H1 (cell line): ENCODE measurements around the gene SURF4. TPM values are rescaled to one million over a fixed set of nuclear protein-coding genes. Genes with fewer than 3 reads are reported as not detected.

Source experiments
- MAX ChIP-seq: IDR thresholded peaks from 2 replicates; pipeline ENCODE4 v1.6.1; 2012; ENCODE audit warnings: inconsistent platforms
- SIN3A ChIP-seq, 2 experiments: IDR thresholded peaks in 1 of 2; conservative IDR thresholded peaks in 1 of 2; 2 replicates each; pipeline ENCODE4 v1.6.1; 2011 to 2012; ENCODE audit warnings: low read length in 2 of 2, improper control_type of control experiment in 1 of 2, low read depth in 1 of 2, mild to moderate bottlenecking in 1 of 2
- polyA plus RNA-seq, 7 experiments: library from polyadenylated mRNA; depleted of rRNA in 3 of 7; stranded (reverse) in 5 of 7; unstranded in 2 of 7; fragments of >200 nt in 5 of 7; fragments of 200-250 nt in 2 of 7; gene quantifications; 1 replicate in 5 of 7; 2 replicates in 1 of 7; 4 replicates in 1 of 7; pipeline versions ENCODE4 v1.2.1 to v1.2.3, GENCODE V29; 2011 to 2013; ENCODE audit warnings: missing spikeins in 2 of 7, mixed read lengths in 2 of 7
- total RNA-seq: library from RNA; stranded (reverse); fragmentation: NEBNext Ultra II Directional; extraction: Animal tissue kit (Norgen Biotek cat#: 25700); gene quantifications from 2 replicates; pipeline ENCODE4 v1.2.1, GENCODE V29; 2021

Gene SURF4
- total and polyA plus RNA-seq, 2 of the 8 experiments (the other 6 are each of a cell fraction or from before 2014, with no cell fraction given) = 176 to 182 TPM

- TF ChIP-seq MAX = peak; percentile 49; the same call in 1 of the 2 replicates
- peak in 1 of 2 experiments; percentile 43; a peak in 1 of 4 replicates for TF ChIP-seq SIN3A (conservative IDR thresholded peaks at IDR 0.05 in 1 of 2, IDR thresholded peaks at IDR 0.05 in 1 of 2; ENCODE audit: low read depth in 1 of 2, low read length in 2 of 2)
Observed at GRCh38 chr9:133403766-133404453, 28.1 kb upstream of the SURF4 start (continued).
